K562 (cell line): ENCODE measurements around the gene ANK3. TPM values are rescaled to one million over a fixed set of nuclear protein-coding genes. Genes with fewer than 3 reads are reported as not detected.

Source experiments
- BCL6 ChIP-seq: fragments of 250-450 bp; sonication (Bioruptor Pico); IDR thresholded peaks from 2 replicates; pipeline ENCODE4 v1.4.0; 2020
- DNMT1 ChIP-seq: fragments of 450-650 bp; IDR thresholded peaks from 2 replicates; pipeline ENCODE4 v1.6.1; 2016; ENCODE audit warnings: antibody characterized with exemption, mild to moderate bottlenecking
- ETV6 ChIP-seq, 3 experiments: fragments of 150-350 bp in 1 of 3; sonication (generic) in 1 of 3; formaldehyde crosslinking in 1 of 3; IDR thresholded peaks; 2 replicates each; pipeline versions ENCODE4 v1.6.1 to v1.8.0; 2014 to 2022; ENCODE audit warnings: borderline replicate concordance in 2 of 3, low read depth in 2 of 3, antibody characterized with exemption in 1 of 3, low read length in 1 of 3, mild to moderate bottlenecking in 1 of 3, missing genetic modification reagents in 1 of 3
- FOS ChIP-seq: IDR thresholded peaks from 3 replicates; pipeline ENCODE4 v1.6.1; 2011; ENCODE audit not compliant: insufficient read length; ENCODE audit errors: extremely low read depth
- GATA2 ChIP-seq: sonication (generic); formaldehyde crosslinking; IDR thresholded peaks from 2 replicates; pipeline ENCODE4 v1.4.0; 2020; ENCODE audit warnings: mild to moderate bottlenecking, missing genetic modification reagents
- HMG20B ChIP-seq: fragments of 250-450 bp; sonication (Bioruptor Pico); IDR thresholded peaks from 2 replicates; pipeline ENCODE4 v1.5.0; 2021; ENCODE audit warnings: mild to moderate bottlenecking
- HOXB6 ChIP-seq: fragments of 250-450 bp; sonication (Bioruptor Pico); IDR thresholded peaks from 2 replicates; pipeline ENCODE4 v1.5.1; 2022; ENCODE audit warnings: mild to moderate bottlenecking, borderline replicate concordance
- KAT2B ChIP-seq: IDR thresholded peaks from one replicate; pipeline ENCODE4 v1.6.1; 2012; ENCODE audit warnings: low read depth, mild to moderate bottlenecking, control low read depth, inconsistent platforms, low read length, moderate library complexity
- MECOM ChIP-seq: fragments of 250-450 bp; sonication (Bioruptor Pico); IDR thresholded peaks from 2 replicates; pipeline ENCODE4 v1.8.0; 2022; ENCODE audit warnings: inconsistent platforms
- NCOR1 ChIP-seq: fragments of 450-650 bp; IDR thresholded peaks from 2 replicates; pipeline ENCODE4 v1.6.1; 2016; ENCODE audit warnings: mild to moderate bottlenecking, moderate library complexity
- NFE2L1 ChIP-seq: fragments of 450-650 bp; IDR thresholded peaks from 2 replicates; pipeline ENCODE4 v1.6.1; 2016; ENCODE audit warnings: missing genetic modification characterization, low read depth, mild to moderate bottlenecking, missing compliant biosample characterization, moderate library complexity, borderline replicate concordance
- PHB2 ChIP-seq: fragments of 450-650 bp; IDR thresholded peaks from 2 replicates; pipeline ENCODE4 v1.6.1; 2017; ENCODE audit warnings: low read depth
- POLR2H ChIP-seq: IDR thresholded peaks from 2 replicates; pipeline ENCODE4 v1.6.1; 2016; ENCODE audit warnings: missing genetic modification characterization, low read depth, mild to moderate bottlenecking, control low read depth, missing compliant biosample characterization, moderate library complexity
- RNF2 ChIP-seq: sonication (generic); IDR thresholded peaks from 2 replicates; pipeline ENCODE4 v1.6.1; 2016
- SMC3 ChIP-seq: conservative IDR thresholded peaks from 2 replicates; pipeline ENCODE4 v1.6.1; 2011; ENCODE audit warnings: low read depth, low read length, improper control_type of control experiment; ENCODE audit not compliant: insufficient read depth
- SREBF1 ChIP-seq: fragments of 150-350 bp; IDR thresholded peaks from 2 replicates; pipeline ENCODE4 v1.6.1; 2014; ENCODE audit warnings: antibody characterized with exemption, low read depth, low read length, borderline replicate concordance
- STAT5B ChIP-seq: fragments of 250-450 bp; sonication (Bioruptor Pico); IDR thresholded peaks from 2 replicates; pipeline ENCODE4 v1.8.0; 2021; ENCODE audit warnings: mild to moderate bottlenecking, inconsistent platforms
- TRIM24 ChIP-seq, 2 experiments: fragments of 450-650 bp; IDR thresholded peaks; 2 replicates each; pipeline ENCODE4 v1.6.1; 2016
- ZNF134 ChIP-seq: fragments of 250-450 bp; sonication (Bioruptor Pico); conservative IDR thresholded peaks from 2 replicates; pipeline ENCODE4 v1.4.0; 2020
- ZNF282 ChIP-seq: sonication (generic); formaldehyde crosslinking; IDR thresholded peaks from 2 replicates; pipeline ENCODE4 v1.8.1; 2023; ENCODE audit warnings: missing genetic modification reagents
- ZNF57 ChIP-seq: fragments of 450-650 bp; formaldehyde crosslinking; IDR thresholded peaks from 2 replicates; pipeline ENCODE4 v1.4.0; 2020; ENCODE audit warnings: mild to moderate bottlenecking, moderate library complexity
- polyA plus RNA-seq, 8 experiments: library from polyadenylated mRNA; depleted of rRNA in 4 of 8; stranded (reverse) in 5 of 8; unstranded in 3 of 8; fragments of >200 nt; fragmentation: Nextera tagmentation in 2 of 8; fragmentation: Illumina TruSeq in 1 of 8; extraction: Ambion mirVana in 2 of 8; extraction: Trizol in 1 of 8; gene quantifications; 2 replicates each; pipeline versions ENCODE4 v1.2.1 to v1.2.3, GENCODE V29; 2011 to 2014; ENCODE audit warnings: inconsistent platforms in 1 of 8, missing spikeins in 1 of 8
- total RNA-seq, 7 experiments: library from RNA; depleted of rRNA in 6 of 7; stranded (reverse); fragments of >200 nt in 6 of 7; fragmentation: Illumina TruSeq in 2 of 7; extraction: Trizol in 2 of 7; gene quantifications; 2 replicates each; pipeline versions ENCODE4 v1.2.1 to v1.2.3, GENCODE V29; 2011 to 2021; ENCODE audit warnings: low replicate concordance in 1 of 7
- TF ChIP-seq, protein P1 (sequence below): fragments of 250-450 bp; sonication (Bioruptor Pico); IDR thresholded peaks from 2 replicates; pipeline ENCODE4 v1.8.0; 2022; ENCODE audit warnings: moderate library complexity, mild to moderate bottlenecking, inconsistent platforms
- TF ChIP-seq, protein P2 (sequence below): fragments of 450-650 bp; IDR thresholded peaks from one replicate; pipeline ENCODE4 v1.6.1; 2018; ENCODE audit warnings: mild to moderate bottlenecking, moderate library complexity; ENCODE audit not compliant: partially characterized antibody
- TF ChIP-seq, protein P3 (sequence below): fragments of 250-450 bp; sonication (Bioruptor Pico); IDR thresholded peaks from 2 replicates; pipeline ENCODE4 v1.8.0; 2022; ENCODE audit warnings: inconsistent platforms, mild to moderate bottlenecking, moderate library complexity, borderline replicate concordance
- TF ChIP-seq, protein P4 (sequence below): fragments of 450-650 bp; formaldehyde crosslinking; IDR thresholded peaks from 2 replicates; pipeline ENCODE4 v1.4.0; 2020; ENCODE audit warnings: mild to moderate bottlenecking, mixed read lengths

The ANK3 gene
- total and polyA plus RNA-seq, 9 of the 15 experiments (the other 6 are each of a cell fraction or from before 2014, with no cell fraction given): 10.0 to 32.3 (median 17.9) TPM

DNA sequence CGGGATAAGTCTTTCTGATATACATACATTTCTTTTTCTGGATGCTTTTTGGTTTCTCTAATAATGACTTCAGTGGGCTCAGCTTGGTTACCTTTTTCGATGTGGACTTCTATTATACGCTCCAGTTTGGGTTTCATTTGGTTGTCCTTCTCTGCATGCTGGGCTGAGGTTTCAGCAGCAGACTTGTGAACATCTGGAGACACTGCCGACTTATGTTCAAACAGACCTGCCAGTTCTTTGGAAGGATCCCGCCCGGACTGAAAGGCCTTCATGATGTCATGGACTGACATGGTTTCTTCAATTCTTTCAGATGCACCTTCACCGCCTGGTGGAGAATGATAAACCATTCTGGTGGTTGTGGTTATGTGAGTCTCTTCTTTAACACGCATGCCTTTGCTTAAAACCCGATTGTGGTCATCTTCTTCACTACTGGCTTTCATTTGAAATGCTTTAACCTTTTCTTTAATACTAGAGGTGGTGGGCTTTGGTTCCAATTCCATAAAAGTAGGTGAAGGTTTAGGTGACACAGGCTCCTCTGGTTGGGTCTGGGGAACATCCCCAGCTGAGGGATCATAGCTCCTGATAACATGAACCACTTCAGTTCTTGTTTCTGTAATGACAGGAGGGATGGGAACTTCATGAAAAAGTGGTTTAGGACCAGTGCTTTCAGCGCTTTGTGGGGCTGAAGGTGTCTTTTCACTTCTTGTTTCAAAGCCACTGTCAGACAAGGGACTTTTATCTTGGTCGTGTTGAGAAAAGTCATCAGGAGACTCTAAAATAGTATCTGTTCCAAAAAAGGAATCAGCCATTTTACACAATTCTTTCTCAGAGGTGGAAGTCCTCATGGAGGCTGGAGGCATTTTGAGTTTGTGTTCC lies 315.7 kb downstream of the ANK3 start (continued):
- TF ChIP-seq ZNF57 (CRISPR knock-in tag): no peak
- 0 out of 2 replicates have a peak, but pooled peaks have one; percentile 16 for TF ChIP-seq MECOM (CRISPR knock-in tag)
- no peak for TF ChIP-seq ZNF134
- TF ChIP-seq ZNF282: no peak
- TF ChIP-seq DNMT1: no peak
- TF ChIP-seq, protein P1, sequence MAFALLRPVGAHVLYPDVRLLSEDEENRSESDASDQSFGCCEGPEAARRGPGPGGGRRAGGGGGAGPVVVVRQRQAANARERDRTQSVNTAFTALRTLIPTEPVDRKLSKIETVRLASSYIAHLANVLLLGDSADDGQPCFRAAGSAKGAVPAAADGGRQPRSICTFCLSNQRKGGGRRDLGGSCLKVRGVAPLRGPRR: no peak
- TF ChIP-seq ETV6 (IDR thresholded peaks at IDR 0.05; ENCODE audit: borderline replicate concordance in 1 of 2, low read depth in 2 of 2, low read length in 1 of 2): no peak
- no peak for TF ChIP-seq ETV6 (CRISPR knock-in tag; IDR thresholded peaks at IDR 0.05; ENCODE audit: borderline replicate concordance)
- TF ChIP-seq, protein P2, sequence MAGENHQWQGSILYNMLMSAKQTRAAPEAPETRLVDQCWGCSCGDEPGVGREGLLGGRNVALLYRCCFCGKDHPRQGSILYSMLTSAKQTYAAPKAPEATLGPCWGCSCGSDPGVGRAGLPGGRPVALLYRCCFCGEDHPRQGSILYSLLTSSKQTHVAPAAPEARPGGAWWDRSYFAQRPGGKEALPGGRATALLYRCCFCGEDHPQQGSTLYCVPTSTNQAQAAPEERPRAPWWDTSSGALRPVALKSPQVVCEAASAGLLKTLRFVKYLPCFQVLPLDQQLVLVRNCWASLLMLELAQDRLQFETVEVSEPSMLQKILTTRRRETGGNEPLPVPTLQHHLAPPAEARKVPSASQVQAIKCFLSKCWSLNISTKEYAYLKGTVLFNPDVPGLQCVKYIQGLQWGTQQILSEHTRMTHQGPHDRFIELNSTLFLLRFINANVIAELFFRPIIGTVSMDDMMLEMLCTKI: no peak
- TF ChIP-seq TRIM24 (IDR thresholded peaks at IDR 0.05): peak in 1 of 2 experiments; percentile 31; a peak in 1 of 4 replicates
- TF ChIP-seq HMG20B (CRISPR knock-in tag): no peak
- peak; percentile 68 for TF ChIP-seq GATA2
- TF ChIP-seq, protein P3, sequence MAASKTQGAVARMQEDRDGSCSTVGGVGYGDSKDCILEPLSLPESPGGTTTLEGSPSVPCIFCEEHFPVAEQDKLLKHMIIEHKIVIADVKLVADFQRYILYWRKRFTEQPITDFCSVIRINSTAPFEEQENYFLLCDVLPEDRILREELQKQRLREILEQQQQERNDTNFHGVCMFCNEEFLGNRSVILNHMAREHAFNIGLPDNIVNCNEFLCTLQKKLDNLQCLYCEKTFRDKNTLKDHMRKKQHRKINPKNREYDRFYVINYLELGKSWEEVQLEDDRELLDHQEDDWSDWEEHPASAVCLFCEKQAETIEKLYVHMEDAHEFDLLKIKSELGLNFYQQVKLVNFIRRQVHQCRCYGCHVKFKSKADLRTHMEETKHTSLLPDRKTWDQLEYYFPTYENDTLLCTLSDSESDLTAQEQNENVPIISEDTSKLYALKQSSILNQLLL (CRISPR knock-in tag): no peak
- TF ChIP-seq POLR2H (tag): no peak
- TF ChIP-seq RNF2: no peak; the same call in 1 of the 2 replicates
- no peak for TF ChIP-seq BCL6 (CRISPR knock-in tag)
- TF ChIP-seq, protein P4, sequence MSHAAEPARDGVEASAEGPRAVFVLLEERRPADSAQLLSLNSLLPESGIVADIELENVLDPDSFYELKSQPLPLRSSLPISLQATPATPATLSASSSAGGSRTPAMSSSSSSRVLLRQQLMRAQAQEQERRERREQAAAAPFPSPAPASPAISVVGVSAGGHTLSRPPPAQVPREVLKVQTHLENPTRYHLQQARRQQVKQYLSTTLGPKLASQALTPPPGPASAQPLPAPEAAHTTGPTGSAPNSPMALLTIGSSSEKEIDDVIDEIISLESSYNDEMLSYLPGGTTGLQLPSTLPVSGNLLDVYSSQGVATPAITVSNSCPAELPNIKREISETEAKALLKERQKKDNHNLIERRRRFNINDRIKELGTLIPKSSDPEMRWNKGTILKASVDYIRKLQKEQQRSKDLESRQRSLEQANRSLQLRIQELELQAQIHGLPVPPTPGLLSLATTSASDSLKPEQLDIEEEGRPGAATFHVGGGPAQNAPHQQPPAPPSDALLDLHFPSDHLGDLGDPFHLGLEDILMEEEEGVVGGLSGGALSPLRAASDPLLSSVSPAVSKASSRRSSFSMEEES (CRISPR knock-in tag): no peak
- TF ChIP-seq SMC3: no peak
- TF ChIP-seq PHB2: no peak
- no peak for TF ChIP-seq NFE2L1
- no peak for TF ChIP-seq KAT2B
- TF ChIP-seq SREBF1: no peak
- TF ChIP-seq NCOR1: peak; percentile 49; the same call in 1 of the 2 replicates
- TF ChIP-seq HOXB6 (CRISPR knock-in tag): no peak
- TF ChIP-seq FOS: no peak
- no peak for TF ChIP-seq STAT5B (CRISPR knock-in tag)
